GM21786 (cell line): ENCODE data around the gene MAP7D2.
A peak's percentile ranks its signal among the peaks of the same experiment; 100 is the strongest.

ENCODE experiments used
- ATAC-seq: cut with Tn5 transposase; IDR thresholded peaks from one replicate; pipeline ENCODE4 v1.9.1; 2021; ENCODE audit not compliant: unreplicated experiment

Gene MAP7D2

DNA sequence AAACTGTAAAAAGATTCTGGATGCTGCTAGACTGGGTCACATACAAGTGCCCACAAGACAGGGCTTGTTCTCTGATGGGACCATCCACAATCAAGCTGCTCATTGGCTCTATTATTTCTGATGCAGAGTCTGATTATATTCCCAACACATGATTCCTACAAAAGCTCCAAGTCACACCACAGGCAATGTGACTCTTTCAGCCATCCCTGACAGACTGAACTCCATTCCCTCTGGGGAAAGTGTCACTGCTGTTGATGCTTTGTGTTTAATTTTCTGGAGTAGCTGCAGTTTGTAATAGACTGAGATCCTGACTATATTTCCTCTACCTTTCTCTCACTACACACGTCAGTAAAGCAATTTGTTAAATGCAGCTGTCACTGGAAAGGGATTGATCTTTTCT, 70.5 kb downstream of the MAP7D2 start:
- no peak for ATAC-seq

GRCh38 chrX:20042221-20042620, 74.5 kb downstream of the MAP7D2 start:
- no peak for ATAC-seq

DNA sequence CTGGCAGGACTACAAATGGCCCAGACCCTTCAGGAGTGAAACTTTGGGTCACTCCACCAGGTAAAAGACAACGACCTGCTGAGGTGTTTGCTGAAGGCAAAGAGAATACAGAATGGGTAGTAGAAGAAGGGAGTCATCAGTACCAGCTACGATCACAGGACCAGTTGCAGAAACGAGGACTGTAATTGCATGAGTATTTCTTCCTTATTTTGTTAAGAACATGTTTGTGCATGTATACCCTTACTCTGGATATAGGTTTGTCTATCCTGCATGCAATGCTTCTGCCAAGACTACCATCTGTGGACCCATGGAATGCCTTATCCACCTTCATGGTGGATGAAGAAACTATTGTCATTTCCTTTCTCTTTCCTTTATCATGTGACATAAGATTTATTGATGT, 77.7 kb downstream of the MAP7D2 start:
- no peak for ATAC-seq

DNA sequence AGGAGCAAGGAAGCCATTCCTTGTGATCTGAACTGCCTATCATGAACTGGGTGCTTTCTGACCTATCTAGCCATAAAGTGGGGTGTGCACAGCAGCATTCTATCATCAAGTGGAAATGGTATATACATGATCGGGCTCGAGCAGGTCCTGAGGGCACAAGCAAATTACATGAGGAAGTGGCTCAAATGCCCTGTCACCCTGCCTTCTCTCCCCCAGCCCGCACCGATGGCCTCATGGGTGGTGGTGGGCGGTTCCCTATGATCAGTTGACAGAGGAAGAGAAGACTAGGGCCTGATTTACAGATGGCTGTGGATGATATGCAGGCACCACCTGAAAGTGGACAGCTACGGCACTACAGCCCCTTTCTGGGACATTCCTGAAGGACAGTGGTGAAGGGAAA, 79.5 kb downstream of the MAP7D2 start:
- no peak for ATAC-seq

DNA sequence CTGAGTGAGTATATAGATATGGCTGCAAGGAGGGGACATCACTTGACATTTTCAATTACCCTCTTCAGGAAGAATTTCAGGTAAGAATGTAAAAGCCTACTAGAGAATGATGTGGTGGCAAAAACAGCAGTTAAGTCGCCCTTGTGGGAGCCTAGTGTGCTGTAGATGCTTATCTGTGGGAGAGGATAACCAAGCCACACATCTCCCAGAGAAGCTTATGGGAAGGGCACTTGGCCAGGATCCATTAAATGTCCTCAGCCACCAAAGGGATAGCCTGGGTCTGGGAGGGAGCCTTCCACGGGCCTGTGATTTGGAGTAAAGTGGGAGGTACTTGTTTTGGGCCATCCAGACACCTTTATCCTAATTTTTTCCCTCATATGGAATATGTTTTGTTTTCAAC, 84.5 kb downstream of the MAP7D2 start:
- no peak for ATAC-seq

DNA sequence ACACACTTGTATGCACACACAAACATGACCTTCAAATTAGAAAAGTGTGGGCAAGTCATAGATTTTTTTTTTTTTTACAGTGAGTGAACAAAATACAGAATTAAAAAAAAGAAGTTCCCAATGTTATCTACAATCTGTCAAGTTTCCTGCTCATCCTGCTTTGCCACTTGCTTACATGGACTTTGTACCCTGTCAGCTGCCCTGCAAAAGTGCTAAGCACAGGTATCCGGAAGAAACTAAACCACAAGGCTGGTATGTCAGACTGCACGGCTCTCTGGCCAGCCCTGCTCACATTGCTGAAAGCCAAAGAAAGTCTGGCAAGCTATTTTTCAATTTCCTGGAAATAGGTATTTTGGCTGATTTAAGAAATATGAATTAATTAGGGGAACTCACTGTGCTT, 87.0 kb downstream of the MAP7D2 start:
- peak; percentile 66 for ATAC-seq

GRCh38 chrX:20028588-20028987, 88.1 kb downstream of the MAP7D2 start:
- ATAC-seq = no peak

DNA sequence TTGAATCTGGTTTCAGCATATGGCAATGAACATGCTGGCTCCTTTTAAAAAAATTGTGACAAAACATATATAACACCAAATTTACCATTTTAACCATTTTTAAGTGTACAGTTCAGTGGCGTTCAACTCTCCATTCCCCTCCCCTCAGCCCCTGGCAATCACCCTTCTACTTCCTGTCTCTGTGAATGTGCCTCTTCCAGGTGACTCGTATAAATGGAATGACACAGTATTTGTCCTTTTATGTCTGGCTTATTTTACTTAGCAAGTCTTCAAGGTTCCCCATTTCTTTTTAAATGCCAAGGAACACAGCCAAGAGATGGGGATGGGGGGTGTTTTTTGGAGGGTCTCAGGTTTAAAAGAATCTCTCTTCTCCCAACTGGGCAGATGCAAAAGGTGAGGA, 90.4 kb downstream of the MAP7D2 start:
- no peak for ATAC-seq

- ATAC-seq = no peak
These were observed 96.9 kb downstream of the MAP7D2 start for GRCh38 chrX:20019672-20020365.

- no peak for ATAC-seq
These were observed 100.1 kb downstream of the MAP7D2 start for GRCh38 chrX:20016616-20016945.

GRCh38 chrX:20015945-20016615, 100.6 kb downstream of the MAP7D2 start:
- no peak for ATAC-seq

- ATAC-seq = peak; percentile 47
These were observed 101.3 kb downstream of the MAP7D2 start for GRCh38 chrX:20015422-20015821.

GRCh38 chrX:20011608-20012007, 105.1 kb downstream of the MAP7D2 start:
- no peak for ATAC-seq

GRCh38 chrX:20007962-20008622, 108.6 kb downstream of the MAP7D2 start:
- ATAC-seq = no peak

GRCh38 chrX:20005883-20006282, 110.8 kb downstream of the MAP7D2 start:
- ATAC-seq = no peak

DNA sequence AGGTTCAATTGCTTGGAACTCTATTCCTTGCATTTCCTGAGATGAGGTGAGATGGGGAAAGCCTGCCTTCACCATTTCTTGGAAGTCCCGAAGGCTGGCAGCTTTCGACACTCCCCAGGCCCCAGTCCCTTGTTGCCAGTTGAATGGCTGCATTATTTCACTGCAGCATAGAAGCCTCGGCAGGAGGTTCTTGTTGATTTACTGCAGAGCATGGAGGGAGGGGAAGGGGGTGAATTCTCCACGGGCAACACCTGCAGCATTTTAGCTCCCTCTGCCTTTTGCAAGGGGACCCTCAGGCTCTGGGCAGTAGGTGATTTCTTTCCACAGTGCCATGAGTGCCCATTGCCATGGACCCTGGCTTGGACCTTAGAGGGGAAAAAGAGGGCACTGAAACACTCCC, 115.1 kb downstream of the MAP7D2 start:
- no peak for ATAC-seq

GRCh38 chrX:19991350-19991718, 125.4 kb downstream of the MAP7D2 start:
- ATAC-seq = no peak

- peak; percentile 87 for ATAC-seq
These were observed 126.0 kb downstream of the MAP7D2 start, which contains the start of gene BCLAF3 for GRCh38 chrX:19990556-19991349. Gene BCLAF3 (minus strand): TSS chrX:19991061. CDS start chrX:19970264, 20,797 bp downstream.

- peak; percentile 21 for ATAC-seq
These were observed 126.6 kb downstream of the MAP7D2 start for GRCh38 chrX:19990151-19990555.

GRCh38 chrX:19987856-19988255, 128.9 kb downstream of the MAP7D2 start:
- ATAC-seq = no peak

DNA sequence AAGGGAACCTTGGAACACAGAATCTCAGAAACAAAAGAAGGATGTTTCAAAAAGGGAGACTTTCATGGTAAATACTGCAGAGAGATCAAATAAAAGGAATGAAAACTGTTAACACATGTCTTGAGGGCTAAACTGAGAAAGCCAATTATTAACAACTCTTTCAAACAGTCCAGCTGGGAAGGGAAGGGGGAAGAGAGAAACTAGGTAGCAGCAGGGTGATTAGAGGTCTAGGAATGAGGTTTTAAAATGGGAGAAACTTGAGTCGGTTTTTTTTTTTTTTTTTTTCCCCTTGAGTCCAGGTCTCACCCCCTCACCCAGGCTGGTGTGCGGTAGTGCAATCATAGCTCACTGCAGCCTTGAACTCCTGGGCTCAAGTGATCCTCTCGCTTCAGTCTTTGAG, 130.2 kb downstream of the MAP7D2 start:
- no peak for ATAC-seq

- ATAC-seq = no peak
These were observed 134.8 kb downstream of the MAP7D2 start for GRCh38 chrX:19981947-19982346.
